GM18519 (cell line): ENCODE data around the gene C1orf174.

ENCODE experiments used
- ATAC-seq: cut with Tn5 transposase; IDR thresholded peaks from one replicate; pipeline ENCODE4 v1.9.1; 2021; ENCODE audit warnings: mild to moderate bottlenecking, moderate library complexity; ENCODE audit not compliant: unreplicated experiment, low FRiP score

C1orf174 gene

GRCh38 chr1:3841491-3841890 lies 58.6 kb downstream of the C1orf174 start:
- ATAC-seq: no peak
